HG03039 (cell line): ENCODE data around the gene NPSR1.
A peak's percentile ranks its signal among the peaks of the same experiment; 100 is the strongest.
"Not testable (repeated sequence)": the region's sequence is repeated elsewhere in the genome, so short reads cannot be mapped to it uniquely, and the experiment has no call there.

Experiments used
- ATAC-seq: cut with Tn5 transposase; IDR thresholded peaks from one replicate; pipeline ENCODE4 v1.9.1; 2021; ENCODE audit warnings: mild to moderate bottlenecking, moderate library complexity; ENCODE audit not compliant: unreplicated experiment

Gene NPSR1

DNA sequence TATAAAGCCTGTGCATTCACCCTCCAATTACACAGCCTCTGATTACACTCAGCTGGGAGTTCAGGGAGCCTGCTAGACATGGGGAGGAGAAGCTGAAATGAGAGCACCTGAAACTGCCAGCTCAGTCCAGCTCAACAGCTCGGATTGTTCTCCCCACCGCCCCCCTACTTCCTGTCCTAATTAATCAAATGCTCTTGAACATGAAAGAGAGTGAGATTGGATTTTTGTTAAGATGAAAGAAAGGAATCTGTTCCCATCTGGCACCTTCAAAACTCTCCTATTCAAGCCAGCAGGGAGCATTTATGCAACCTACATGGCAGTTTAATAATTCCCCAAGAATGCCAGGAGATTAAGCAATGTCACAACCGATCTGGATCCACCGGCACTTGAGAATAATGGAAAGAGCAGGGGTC is 98.0 kb downstream of the NPSR1 start:
- ATAC-seq: no peak

DNA sequence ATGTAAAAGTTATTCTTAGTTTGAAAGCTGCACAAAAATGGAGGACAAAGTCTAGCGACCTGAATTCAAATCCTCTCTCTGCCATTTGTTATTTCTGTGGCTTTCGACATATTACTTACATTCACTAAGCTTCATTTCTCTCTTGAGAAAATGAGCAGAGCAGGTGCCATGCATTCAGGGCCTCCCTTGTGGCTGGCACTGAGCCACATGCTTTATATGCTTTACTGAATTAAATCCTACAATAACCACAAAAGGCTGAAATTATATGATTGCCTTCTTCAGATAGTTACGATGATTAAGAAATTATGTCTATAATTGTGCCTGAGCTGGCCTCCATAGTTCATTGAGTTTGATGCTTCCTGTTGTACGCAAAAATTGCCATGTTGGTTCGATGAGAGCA is 98.7 kb downstream of the NPSR1 start:
- ATAC-seq: no peak

DNA sequence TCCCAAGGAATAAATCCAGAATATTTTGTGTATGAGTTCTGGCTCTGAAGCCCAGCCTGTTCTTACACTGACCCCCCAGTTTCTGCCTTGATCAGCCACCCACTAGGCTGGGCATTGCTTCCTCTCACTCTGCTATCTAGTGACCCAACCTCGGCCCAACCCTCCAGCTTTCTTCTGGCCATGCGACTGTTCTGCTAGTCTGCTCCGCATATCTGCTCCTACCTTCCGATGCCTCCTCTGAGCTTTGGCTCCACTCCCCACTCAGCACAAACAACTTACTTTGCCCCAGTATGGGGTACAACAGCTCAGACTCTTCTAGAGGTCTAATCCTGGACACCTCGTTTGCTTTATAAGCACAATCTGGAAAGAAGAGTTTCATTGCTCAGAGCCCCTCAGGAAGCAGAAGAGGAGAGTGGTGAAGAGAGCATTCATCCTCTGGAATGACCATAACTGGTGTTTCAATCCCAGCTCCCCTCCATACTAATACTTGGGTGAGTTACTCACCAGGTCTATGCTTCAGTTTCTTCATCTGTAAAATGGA is 99.6 kb downstream of the NPSR1 start:
- ATAC-seq: no peak

DNA sequence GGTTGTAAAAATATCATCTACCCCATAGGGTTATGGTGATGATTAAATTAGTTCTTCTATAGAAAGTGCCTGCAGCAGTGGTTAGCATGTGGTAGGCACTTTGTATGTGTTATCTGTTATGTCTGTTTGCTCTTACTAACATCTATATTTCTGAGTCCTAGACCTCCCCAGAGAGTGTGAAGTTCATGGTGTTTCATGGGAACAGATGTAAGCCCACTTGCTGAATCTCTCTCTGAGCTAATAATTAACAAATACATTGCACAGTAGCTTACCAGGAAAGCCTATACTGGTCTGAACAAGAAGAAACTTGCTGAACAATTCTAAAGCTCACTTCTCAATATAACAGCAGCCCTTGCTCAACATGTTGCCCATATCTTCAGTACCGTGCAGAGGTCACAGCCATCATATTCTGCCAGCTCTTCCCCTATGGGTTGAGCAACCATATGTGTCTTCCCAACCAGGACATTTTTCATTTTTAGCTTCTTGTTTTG is 100.1 kb downstream of the NPSR1 start:
- ATAC-seq: no peak

DNA sequence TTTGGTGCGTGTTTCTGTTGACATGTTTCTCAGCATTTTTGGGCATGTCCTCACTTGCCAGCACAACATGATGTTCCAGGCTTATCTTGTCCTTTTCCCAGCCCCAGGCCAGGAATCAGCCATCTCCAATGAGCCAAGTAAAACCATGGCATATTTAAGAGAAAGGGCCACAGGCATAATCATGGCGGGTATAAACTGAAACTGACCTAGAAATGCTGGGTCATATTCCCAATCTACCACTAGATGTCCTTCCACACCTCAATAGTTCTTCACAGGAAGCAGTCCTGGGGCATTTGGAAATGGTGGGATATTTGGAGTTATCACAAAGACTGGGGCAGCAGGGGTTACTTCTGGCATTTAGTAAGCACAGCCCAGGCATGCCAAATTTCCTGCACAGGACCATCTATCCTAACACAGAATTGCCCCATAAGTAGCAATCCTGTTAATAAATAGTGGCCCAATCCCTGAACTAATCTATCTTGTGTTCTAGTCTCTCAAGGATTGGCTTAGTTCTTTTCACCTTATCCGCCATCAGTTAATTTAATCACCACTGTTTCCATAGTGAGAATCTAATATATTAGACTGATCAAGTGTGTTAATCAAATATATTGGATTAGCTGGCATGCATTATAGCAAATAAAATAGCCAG is 101.6 kb downstream of the NPSR1 start:
- ATAC-seq: no peak

DNA sequence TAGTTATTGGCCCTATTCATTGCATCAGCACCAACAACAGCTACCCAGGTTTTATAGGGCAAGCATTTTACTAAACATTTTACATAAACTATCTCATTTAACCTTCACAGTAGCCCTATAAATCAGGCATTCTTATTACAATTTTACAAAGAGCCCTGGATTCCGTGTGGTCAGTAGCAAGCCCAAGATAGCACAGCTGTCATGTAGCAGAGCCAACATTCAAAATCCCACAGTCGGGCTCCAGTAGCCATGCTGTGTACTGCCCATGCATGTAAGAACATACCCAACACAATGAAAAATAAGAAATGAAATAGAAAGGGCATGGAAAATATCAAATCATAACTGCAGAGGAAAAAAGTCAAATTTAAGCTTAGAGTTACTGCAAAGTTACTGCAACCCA is 102.3 kb downstream of the NPSR1 start:
- ATAC-seq: no peak

DNA sequence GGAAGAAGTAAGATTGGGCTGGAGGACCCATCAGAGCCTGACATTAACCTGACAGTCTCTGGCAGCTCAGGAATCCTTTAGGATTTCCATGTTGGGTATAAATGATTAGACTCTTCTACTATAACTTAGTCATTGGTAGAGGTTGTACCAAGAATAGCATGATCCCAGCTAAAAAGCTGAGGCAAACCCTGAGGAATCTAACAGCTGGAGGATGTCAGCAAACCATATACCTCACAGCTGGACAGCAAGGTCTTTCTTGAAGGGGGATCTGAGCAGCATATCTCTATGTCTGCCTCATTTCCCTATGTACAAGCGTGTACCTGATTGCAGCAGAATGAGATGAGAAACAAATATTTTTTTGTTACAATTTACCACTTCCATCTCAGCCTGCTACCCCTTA is 103.2 kb downstream of the NPSR1 start:
- ATAC-seq: no peak

DNA sequence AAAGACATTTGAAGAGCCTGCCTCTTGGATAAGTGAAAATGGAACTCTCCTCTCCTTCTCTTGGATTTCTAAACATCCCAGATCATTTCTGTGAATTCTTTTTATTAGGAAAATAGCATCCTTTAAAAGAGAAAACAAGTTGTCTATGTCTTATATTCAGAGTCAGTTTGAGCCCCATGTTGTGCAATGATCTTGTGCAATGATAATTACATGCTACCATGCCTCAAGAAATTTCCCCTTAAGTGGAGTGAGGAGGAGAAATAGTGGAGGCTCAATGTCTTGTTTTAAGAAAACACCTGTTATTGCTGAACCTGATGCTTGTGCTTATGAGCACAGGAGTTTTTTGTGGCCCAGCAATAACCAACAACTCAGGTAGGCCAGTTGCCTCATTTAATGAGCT is 103.6 kb downstream of the NPSR1 start:
- no peak for ATAC-seq

DNA sequence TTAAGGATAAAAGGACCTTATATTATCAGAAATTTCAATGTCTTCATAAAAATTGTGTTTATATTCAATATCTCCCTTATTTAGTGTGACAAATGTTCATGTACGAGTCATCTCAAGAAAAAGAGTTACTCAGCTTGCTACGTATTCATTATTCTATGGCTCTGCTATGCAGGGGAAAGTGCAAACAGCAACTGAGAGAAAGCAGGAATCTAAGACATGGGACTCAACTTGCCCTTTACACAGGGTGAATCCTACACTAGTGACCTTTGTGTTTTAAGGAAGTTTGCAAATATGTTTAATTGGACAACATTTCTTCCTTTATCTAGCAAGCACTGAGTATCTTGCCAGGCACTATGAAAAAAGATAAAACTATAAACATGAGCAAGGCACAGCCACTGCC is 104.7 kb downstream of the NPSR1 start:
- ATAC-seq: no peak

DNA sequence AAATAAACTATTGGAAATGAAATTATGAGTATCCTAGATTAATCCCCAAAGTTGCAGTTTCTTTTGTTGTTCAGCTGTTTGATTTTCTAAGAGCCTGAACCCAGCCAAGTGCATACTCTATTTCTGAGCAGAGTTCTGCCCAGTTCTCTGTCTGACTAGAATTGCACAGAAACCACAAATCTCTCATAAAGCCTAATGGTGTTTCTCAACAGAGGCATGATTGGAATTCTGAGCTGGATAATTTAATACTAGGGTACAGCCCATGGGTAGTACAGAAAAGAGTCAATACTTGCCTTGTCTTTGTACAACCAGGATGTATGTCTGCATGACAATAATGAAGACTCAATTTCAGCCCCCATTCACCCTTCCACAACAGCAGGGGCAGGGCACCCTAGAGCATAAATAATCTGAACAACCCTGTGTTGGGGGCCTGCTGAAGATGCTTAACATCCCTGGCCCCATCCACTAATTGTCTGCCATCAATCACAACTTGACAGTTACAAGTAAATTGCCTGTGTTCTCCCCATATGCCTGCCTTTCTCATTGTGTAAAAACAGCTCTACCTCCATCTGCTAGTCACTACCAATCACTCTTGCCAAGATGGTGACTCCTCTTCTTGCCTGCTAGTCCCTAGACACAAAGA is 114.4 kb downstream of the NPSR1 start:
- no peak for ATAC-seq

DNA sequence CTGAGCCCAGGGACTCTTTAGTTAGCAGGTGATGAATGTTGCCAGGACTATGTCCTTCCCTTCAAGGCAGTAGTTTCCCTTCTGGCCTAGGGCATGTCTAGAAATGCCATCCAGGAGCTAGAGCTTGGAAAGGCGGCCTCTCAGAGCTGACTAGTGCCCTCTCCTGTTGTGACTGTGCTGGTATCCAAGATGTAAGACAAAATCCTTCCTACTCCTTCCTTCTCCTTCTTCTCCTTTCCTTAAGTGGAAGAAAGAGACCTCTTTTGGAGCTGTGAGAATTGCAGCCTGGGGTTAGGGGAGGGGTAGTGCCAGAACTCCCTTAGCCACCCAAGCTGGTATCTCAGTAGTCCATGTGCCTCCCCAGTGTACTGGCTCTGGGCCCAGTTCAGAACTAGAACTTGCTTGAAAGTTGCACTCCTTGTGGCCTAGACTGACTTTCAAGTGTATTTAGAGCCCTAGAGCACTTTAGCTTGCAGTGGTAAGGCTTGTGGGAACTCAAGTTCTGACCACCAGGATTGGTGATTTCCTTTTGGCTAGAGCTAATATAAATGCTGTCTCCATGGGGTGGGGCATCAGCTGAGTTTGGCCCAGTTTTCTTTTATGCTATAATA is 118.8 kb downstream of the NPSR1 start:
- no peak for ATAC-seq

DNA sequence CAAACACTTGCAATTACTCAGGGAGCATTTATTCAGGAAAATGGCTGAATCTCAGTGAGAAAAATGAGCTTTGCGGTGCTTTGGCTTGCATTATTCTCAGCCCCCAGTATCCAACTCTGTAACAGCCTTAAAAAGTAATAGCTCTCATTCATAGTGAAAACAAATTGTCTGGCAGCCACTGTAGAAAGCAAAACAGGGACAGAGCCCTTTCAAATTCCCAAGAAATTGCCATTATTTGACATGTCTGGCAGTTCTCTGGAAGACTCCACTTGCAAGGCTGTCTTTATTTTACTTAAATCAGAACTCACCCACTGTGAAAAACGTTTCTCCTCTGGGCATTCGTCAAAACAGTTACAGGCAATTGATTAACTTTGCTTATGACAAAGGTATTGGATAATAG is 122.5 kb downstream of the NPSR1 start:
- no peak for ATAC-seq

DNA sequence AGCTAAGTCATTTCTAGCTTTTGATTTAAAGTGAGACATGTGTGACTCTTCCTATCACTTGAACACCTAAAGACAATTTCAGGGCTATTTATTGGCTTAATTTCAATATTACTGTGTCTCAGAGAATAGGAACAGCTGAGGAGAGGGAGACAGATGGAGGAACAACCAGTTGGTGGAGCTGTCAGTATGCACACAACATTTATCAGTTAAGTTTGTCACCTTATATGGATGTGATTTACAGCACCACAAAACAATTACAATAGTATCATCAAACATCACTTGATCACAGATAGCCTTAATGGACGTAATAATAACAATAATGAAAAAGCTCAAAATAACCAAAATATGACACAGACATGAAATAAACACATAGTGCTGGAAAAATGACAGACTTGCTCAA is 129.6 kb downstream of the NPSR1 start:
- ATAC-seq: no peak

DNA sequence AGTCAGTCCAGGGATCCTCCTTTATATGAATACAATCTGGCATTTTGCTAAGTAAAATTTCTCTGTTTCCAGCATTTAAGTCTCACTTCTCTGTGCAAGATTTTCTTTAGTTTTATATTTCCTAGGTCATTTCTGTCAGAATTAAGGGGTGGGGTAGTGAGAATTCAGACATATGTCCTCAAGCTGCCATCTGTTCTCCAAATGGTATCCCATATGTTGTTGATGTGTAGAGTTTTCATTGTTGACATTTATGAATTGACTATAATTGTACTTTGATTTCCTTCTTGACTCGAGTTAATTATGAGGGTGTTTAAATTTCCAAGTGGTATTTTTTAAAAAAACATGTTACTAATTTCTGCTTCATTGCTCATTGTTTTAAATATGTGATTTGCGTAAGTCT is 148.8 kb downstream of the NPSR1 start:
- ATAC-seq: no peak

DNA sequence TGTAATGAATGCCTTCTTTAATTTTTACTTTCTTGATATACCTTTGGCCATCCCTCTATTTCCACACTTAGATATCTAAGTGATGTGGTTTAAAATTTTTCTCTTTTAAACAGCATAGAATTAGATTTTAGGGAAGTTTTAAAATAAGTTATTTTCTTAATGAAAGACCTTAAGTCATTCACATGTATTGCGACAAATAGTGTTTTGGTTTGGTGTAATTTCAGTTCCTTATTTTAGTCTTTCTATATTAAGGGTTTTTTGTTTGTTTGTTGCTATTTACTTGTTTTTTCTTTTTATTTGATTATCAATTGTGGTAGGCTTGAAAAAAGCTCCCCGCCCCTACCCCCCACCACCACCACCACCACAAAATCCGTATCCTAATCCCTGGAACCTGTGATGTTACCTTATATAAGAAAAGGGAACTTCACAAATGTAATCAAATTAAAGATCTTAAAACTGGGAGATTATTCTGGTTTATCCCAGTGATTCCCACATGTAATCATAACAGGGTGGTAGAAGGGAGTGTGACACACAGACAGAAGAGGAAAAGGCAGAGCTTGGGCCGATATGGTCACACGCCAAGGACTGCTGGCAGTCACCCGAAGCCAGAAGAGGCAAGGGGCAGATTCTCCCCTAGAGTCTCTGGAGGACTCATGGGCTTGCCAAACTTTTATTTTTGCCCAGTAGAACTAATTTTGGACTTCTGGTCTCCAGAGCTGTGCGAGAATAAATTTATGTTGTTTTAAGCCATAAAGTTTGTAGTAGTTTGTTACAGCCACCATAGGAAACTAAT is 149.7 kb downstream of the NPSR1 start:
- ATAC-seq: no peak

DNA sequence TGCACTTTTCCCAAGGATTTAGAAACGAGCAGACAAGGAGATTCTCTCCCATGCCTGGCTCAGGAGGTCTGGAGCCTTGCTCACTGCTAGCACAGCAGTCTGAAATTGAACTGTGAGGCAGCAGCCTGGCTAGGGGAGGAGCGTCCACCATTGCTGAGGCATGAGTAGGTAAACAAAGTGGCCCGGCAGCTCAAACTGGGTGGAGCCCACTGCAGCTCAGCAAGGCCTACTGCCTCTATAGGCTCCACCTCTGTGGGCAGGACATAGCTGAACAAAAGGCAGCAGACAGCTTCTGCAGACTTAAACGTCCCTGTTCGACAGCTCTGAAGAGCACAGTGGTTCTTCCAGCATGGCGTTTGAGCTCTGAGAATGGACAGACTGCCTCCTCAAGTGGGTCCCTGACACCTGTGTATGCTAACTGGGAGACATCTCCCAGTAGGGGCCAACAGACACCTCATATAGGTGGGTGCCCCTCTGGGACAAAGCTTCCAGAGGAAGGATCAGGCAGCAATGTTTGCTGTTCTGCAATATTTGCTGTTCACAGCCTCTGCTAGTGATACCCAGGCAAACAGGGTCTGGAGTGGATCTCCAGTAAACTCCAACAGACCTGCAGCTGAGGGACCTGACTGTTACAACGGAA is 156.3 kb downstream of the NPSR1 start:
- ATAC-seq: not testable (repeated sequence)

DNA sequence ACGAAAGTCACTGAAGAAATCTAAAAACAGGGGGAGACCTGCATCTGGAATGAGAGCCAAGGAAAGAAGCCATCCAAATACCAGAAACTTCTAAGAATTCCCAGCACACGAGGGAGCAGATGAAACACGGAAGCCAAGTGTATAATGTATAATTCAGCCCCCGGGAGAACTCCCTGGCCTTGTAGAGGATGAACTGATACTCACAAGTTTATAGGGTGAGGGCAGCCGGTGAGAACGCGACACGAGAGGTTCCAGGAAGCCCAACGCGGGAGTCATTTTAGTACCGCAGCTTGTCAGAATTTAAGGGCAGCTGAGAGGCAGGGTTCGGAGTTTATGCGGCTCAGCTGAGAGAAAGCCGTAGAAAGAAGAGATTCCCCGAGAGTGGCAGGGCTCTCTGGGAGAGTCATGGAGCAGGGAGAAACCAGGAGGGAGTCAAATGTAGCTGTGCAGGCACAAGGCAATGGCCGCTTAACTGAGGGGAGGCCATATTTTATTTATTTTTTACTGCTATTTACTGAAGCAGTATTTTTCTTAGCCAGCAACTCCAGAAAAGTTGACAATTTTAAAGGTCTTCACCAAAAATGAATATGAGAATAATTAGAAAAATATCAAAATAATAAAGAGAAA is 164.0 kb downstream of the NPSR1 start:
- ATAC-seq: no peak

DNA sequence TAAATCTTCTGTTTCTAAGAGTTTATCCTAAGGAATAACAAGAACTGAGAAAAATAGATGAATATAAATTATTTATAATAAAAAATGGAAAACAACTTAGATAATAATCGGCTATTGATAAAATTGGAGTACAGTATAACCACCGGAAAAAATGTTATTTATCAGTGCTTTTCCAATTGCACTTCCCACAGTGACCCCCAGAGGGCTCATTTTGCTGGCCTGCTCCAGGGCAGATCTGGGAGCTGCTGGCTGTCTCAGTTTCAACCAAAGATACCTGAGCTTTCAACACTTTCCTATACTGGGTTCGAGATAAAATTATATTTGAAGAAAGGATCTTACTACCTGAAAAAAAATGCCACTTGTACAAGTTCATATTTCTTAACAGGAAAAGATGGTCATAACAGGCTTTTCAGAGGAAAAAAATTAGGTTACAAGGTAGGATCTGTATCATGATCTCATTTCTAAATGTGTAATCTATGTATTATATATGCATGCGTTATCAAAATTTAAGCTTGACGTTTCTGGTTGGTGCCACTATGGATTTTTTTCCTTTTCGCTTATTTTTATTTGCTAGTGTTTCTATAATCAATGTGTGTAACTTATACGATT is 165.7 kb downstream of the NPSR1 start:
- peak; percentile 84 for ATAC-seq

DNA sequence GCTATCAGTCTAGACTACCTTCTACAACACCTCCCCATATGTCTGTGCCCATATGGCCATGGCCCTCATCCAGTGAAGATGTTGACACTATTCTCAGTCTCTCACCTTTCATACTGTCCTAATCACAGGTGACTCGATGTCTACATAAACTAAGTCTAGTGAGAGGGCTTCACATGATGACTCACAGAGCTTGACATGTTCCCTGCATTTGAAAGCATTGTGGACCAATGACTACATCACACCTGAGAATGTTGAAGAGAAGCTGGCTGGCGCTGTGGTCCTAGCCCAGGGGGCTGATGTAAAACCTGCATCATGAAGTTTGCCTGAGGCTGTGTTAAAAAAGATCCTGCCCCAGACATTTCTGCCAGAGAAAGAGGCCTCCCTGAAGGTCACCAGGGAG is 167.2 kb downstream of the NPSR1 start:
- no peak for ATAC-seq

DNA sequence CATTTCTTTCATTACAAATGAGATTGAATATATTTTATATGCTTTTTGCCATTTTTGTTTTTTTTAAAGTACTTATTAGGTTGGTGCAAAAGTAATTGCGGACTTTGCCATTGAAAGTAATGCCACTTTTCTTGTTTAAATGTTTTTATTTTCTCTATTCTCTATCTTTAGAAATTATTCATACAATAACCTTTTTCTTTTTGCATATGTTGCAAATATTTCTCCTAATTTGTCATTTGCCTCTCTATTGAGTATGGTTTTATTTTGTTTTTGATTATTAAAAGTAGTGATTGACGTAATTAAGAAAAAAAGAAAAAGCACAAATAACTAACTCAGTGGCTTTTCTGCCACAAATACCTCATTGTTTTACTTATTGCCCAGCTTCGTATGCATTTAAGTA is 172.4 kb downstream of the NPSR1 start:
- no peak for ATAC-seq
